ENCODE data around the gene NBPF11. TPM values are rescaled to one million over a fixed set of nuclear protein-coding genes. Genes with fewer than 3 reads are reported as not detected.
"Not testable (repeated sequence)": the region's sequence is repeated elsewhere in the genome, so short reads cannot be mapped to it uniquely, and the experiment has no call there.

NBPF11 gene
- total RNA-seq, 2 donors from 2014 or later = 8.5 to 12.3 TPM

DNA sequence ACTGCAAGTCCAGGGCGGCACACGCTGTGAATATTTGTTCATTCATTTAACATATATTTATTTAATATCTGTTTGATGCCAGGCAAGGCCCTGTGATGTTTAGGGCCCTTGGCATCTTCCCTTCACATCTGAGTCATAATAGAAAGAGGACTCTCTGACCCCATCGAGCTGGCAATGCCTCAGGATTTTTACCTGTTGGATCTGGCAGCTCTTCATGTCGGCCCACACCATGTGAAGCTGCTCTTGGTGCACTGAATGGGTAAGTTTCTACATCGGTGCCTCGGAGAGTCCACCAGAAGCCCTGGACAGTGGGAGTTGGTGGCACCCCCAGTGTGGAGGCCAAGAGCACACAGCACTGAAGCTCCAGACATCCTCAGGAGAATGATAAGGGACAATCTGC is 8.9 kb downstream of the NBPF11 start:
- H3K9me3 ChIP-seq; H3K4me1 ChIP-seq (ENCODE audit: control insufficient read depth in 1 of 2, low read depth in 2 of 2); H3K27me3 ChIP-seq (replicated peaks; ENCODE audit: insufficient read depth); H3K4me3 ChIP-seq; H3K36me3 ChIP-seq; H3K27ac ChIP-seq; DNase-seq (ENCODE audit: low spot score); ATAC-seq (ENCODE audit: insufficient number of reproducible peaks, low FRiP score, low read depth): not testable (repeated sequence)

DNA sequence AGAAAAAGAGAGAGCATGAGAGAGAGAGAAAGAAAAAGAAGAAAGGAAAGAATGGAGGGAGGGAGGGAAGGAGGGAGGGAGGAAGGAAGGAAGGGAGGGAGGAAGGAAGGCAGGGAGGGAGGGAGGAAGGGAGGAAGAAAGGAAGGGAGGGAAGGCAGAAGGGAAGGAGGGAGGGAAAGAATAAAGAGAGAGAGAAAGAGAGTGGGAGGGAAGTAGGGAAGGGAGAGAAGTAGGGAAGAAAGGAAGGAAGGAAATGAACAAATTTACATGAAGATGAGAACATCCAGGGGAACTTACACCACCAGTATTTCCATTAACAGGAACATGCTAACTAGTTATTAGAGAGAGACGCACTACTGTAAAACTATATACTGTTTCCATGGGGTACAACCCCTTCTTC is 10.1 kb downstream of the NBPF11 start:
- not testable (repeated sequence) for ATAC-seq (ENCODE audit: insufficient number of reproducible peaks, low FRiP score, low read depth); H3K4me1 ChIP-seq (ENCODE audit: control insufficient read depth in 1 of 2, low read depth in 2 of 2); H3K36me3 ChIP-seq; DNase-seq (ENCODE audit: low spot score); H3K27ac ChIP-seq; H3K27me3 ChIP-seq (replicated peaks; ENCODE audit: insufficient read depth); H3K4me3 ChIP-seq; H3K9me3 ChIP-seq

DNA sequence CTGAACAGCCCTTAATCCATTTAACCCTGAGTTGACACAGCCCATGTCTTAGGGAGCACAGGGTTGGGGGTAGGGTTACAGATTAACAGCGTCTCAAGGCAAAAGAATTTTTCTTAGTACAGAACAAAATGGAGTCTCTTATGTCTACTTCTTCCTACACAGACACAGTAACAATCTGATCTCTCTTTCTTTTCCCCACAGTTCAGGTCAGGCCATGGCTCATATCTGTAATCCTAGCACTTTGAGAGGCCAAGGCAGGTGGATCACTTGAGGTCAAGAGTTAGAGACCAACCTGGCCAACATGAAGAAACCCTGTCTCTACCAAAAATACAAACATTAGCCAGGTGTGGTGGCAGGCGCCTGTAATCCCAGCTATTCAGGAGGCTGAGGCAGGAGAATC is 13.5 kb downstream of the NBPF11 start:
- DNase-seq (ENCODE audit: low spot score); H3K36me3 ChIP-seq; H3K4me1 ChIP-seq (ENCODE audit: control insufficient read depth in 1 of 2, low read depth in 2 of 2); H3K4me3 ChIP-seq; H3K27ac ChIP-seq; H3K9me3 ChIP-seq; H3K27me3 ChIP-seq (replicated peaks; ENCODE audit: insufficient read depth); ATAC-seq (ENCODE audit: insufficient number of reproducible peaks, low FRiP score, low read depth): not testable (repeated sequence)

DNA sequence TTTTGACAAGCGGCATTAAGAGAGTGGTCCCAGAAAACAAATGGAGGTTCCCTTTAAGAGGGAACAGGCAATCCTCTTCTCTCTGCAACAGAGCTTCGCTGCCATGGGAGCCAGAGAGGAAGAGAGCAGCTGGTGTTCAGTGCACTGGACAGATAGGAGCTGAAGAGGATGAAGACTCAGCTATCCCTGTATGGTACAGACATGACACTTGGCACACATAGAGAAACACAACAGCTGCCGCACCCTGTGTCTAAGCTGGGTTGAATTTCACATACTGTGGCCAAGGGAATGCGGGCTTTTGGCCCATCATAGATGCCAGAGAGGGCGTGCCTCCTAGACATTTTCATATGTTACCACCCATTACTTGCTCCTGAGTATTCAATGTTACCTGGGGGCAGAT is 29.7 kb downstream of the NBPF11 start:
- not testable (repeated sequence) for H3K27ac ChIP-seq; DNase-seq (ENCODE audit: low spot score); H3K4me3 ChIP-seq

DNA sequence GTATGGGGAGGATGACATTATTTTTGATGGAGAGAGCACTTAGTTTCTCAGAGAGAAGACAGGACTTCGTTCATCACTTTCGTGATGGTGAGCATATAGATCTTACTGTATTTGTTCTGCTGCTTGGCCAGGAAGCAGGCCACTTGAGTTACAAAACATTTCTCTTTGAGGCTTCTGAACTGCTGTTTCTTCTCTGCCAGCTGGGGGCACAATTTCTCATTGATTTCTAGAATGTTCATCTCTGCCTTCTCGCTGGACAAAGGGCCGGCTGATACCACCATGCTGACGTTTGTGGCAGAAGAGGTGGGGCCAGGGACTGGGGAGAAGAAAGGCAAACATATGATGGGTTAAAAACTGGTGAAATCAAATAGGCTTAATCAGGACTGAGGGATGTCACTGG is 31.7 kb downstream of the NBPF11 start:
- not testable (repeated sequence) for ATAC-seq (ENCODE audit: insufficient number of reproducible peaks, low FRiP score, low read depth); H3K27me3 ChIP-seq (replicated peaks; ENCODE audit: insufficient read depth); DNase-seq (ENCODE audit: low spot score); H3K36me3 ChIP-seq; H3K4me3 ChIP-seq; H3K27ac ChIP-seq; H3K9me3 ChIP-seq; H3K4me1 ChIP-seq (ENCODE audit: control insufficient read depth in 1 of 2, low read depth in 2 of 2)

More for the DNA sequence above, 29.7 kb downstream of the NBPF11 start:
- not testable (repeated sequence) for H3K4me1 ChIP-seq (ENCODE audit: control insufficient read depth in 1 of 2, low read depth in 2 of 2); H3K9me3 ChIP-seq; H3K27me3 ChIP-seq (replicated peaks; ENCODE audit: insufficient read depth); ATAC-seq (ENCODE audit: insufficient number of reproducible peaks, low FRiP score, low read depth); H3K36me3 ChIP-seq

DNA sequence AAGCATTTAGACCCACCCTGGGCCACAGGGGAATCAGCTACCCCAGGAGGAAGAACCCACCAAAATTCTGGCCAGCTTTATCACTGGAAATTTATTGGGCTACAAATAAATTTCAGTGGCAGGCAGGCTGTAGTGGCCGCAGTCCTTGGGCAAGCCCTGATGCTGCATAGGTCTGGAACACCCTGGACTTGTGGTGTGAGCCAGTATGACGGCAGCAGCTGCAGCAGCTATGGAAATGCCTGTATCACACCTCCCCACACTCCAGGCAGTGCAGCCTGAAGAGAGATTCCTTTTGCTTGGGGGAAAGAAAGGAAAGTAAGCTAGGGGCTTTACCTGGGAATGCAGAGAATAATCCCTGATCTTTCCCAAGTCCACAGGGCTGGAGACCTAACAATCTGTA is 56.3 kb downstream of the NBPF11 start:
- H3K27me3 ChIP-seq (replicated peaks; ENCODE audit: insufficient read depth); ATAC-seq (ENCODE audit: insufficient number of reproducible peaks, low FRiP score, low read depth): not testable (repeated sequence)

DNA sequence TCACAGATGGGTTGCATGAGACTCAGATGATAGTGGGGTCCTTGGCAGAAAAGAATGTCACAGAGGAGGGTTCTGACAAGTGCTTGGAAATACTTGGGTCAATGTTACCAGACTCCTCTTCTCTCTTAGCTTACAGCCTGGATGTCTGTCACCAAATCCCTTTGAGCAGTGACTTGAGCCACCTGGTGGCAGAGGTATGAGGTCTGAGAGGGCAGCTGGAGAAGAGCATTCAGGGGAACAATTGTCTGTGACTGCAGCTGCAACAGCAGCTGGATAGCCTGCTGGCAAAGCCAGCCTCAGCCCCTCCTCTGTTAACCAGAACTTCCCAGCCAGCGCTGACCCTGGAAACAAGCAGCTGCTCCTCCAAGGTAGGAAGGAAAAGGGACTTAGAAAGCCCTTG is 65.9 kb downstream of the NBPF11 start:
- H3K9me3 ChIP-seq; DNase-seq (ENCODE audit: low spot score): not testable (repeated sequence)

More for the DNA sequence above, 56.3 kb downstream of the NBPF11 start:
- not testable (repeated sequence) for H3K9me3 ChIP-seq; H3K27ac ChIP-seq; DNase-seq (ENCODE audit: low spot score); H3K4me1 ChIP-seq (ENCODE audit: control insufficient read depth in 1 of 2, low read depth in 2 of 2); H3K4me3 ChIP-seq; H3K36me3 ChIP-seq

DNA sequence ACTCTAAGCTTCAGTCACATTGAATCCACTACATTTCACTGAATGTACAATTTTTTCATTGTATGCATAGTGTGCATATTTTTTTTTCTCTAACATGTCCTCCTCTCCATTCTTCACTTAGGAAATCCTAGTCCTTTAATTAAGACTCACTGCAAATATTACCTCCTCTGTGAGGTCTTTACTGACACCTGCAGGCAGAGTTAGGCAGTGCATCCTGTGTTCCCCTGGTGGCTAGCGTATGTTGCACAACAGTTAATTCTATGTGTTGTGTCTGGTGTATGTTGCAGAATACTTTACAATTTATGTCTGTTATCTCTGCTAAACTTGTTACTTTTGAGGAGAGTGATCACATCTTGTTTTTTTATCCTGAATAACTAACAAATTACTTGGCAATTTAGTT is 70.9 kb downstream of the NBPF11 start:
- not testable (repeated sequence) for H3K27me3 ChIP-seq (replicated peaks; ENCODE audit: insufficient read depth); H3K4me3 ChIP-seq; DNase-seq (ENCODE audit: low spot score); H3K36me3 ChIP-seq; H3K4me1 ChIP-seq (ENCODE audit: control insufficient read depth in 1 of 2, low read depth in 2 of 2); H3K9me3 ChIP-seq; H3K27ac ChIP-seq
- peak; percentile 76 for ATAC-seq (ENCODE audit: insufficient number of reproducible peaks, low FRiP score, low read depth)

More for the DNA sequence above, 65.9 kb downstream of the NBPF11 start:
- H3K4me3 ChIP-seq; H3K27me3 ChIP-seq (replicated peaks; ENCODE audit: insufficient read depth); H3K4me1 ChIP-seq (ENCODE audit: control insufficient read depth in 1 of 2, low read depth in 2 of 2); ATAC-seq (ENCODE audit: insufficient number of reproducible peaks, low FRiP score, low read depth); H3K36me3 ChIP-seq; H3K27ac ChIP-seq: not testable (repeated sequence)

DNA sequence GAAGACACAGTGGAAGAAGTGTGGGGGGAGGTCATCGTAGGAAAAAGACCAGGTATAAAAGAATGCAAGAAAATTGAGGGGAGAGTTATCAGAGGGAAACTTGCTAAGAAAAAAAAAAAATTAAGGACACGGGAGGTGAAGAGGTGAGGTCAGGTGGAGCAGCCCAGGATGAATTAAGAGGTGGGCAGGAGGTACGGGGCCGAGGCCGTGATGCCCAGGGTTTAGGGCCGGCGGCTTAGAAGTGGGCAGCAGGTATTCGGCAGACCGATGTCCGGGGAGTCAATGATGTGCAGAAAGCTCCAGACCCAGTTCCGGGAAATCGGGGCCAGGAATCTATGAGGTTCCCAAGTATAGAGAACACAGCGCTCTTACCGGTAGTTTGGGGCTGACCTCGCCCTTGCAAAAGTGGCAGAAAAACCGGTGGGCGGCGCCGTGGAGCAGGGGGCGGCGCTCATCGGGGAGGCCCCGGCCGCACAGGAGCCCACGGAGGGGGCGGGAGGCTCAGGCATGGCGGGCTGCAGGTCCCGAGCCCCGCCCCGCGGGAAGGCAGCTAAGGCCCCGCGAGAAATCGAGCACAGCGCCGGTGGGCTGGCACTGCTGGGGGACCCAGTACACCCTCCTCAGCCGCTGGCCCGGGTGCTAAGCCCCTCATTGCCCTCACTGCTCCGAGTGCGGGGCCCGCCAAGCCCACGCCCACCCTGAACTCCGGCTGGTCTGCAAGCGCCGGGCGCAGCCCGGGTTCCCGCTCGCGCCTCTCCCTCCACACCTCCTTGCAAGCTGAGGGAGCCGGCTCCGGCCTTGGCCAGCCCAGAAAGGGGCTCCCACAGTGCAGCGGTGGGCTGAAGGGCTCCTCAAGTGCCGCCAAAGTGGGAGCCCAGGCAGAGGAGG is 73.2 kb downstream of the NBPF11 start:
- not testable (repeated sequence) for ATAC-seq (ENCODE audit: insufficient number of reproducible peaks, low FRiP score, low read depth)

DNA sequence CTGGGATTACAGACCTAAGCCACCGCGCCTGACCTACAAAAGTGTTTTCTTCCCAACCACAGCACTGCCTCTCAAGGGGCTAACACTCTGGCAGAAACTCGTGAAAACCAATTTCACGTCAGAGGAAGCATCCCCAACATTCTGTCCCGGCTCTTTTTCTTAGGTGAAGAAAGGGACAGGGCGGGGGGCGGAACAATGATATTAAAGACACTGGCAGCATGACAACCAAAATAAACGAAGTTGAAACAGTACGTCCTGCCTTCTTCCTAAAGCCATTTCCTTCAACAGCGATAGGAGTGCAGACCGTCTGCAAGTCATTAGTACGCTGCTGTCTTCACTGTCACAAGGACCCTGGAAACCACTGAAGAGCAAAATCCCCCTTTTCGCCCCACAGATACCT is 74.0 kb downstream of the NBPF11 start:
- not testable (repeated sequence) for ATAC-seq (ENCODE audit: insufficient number of reproducible peaks, low FRiP score, low read depth); H3K4me3 ChIP-seq; H3K9me3 ChIP-seq; H3K36me3 ChIP-seq; H3K27me3 ChIP-seq (replicated peaks; ENCODE audit: insufficient read depth); H3K27ac ChIP-seq; H3K4me1 ChIP-seq (ENCODE audit: control insufficient read depth in 1 of 2, low read depth in 2 of 2); DNase-seq (ENCODE audit: low spot score)

More for the DNA sequence above, 73.2 kb downstream of the NBPF11 start:
- H3K9me3 ChIP-seq; H3K36me3 ChIP-seq; H3K4me3 ChIP-seq; H3K4me1 ChIP-seq (ENCODE audit: control insufficient read depth in 1 of 2, low read depth in 2 of 2); H3K27me3 ChIP-seq (replicated peaks; ENCODE audit: insufficient read depth); H3K27ac ChIP-seq; DNase-seq (ENCODE audit: low spot score): not testable (repeated sequence)

DNA sequence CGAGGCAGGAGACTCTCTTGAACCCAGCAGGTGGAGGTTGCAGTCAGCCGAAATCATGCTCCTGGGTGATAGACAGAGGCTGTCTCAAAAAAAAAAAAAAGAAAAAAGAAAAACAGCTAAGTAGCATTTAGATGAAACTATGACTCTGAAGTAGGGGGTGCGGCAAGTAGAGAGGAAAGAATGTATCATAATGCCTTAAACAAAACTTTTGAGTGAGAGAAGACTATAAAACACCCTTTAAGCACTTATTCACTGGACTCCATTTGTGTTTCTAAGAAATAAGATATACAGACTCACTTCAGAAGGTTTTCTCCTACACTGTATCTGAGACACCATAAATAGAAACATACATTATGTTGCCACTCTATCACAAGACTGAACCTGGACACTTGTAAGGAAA is 74.6 kb downstream of the NBPF11 start:
- not testable (repeated sequence) for DNase-seq (ENCODE audit: low spot score); H3K27ac ChIP-seq; H3K36me3 ChIP-seq; H3K27me3 ChIP-seq (replicated peaks; ENCODE audit: insufficient read depth); H3K4me3 ChIP-seq; H3K9me3 ChIP-seq; ATAC-seq (ENCODE audit: insufficient number of reproducible peaks, low FRiP score, low read depth); H3K4me1 ChIP-seq (ENCODE audit: control insufficient read depth in 1 of 2, low read depth in 2 of 2)

DNA sequence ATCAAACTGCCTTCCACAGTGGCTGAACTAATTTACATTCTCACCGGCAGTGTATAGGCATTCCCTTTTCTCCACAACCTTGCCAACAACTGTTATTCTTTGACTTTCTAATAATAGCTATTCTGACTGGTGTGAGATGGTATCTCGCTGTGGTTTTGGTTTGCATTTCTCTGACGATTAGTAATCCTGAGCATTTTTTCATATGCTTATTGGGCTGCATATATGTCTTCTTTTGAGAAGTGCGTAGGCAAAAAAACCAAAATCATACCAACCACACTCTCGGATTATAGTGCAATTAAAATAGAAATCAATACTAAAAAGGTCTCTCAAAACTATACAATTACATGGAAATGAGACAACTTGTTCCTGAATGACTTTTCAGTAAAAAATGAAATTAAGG is 78.7 kb downstream of the NBPF11 start:
- ATAC-seq (ENCODE audit: insufficient number of reproducible peaks, low FRiP score, low read depth); H3K36me3 ChIP-seq; H3K4me3 ChIP-seq; H3K9me3 ChIP-seq; H3K27me3 ChIP-seq (replicated peaks; ENCODE audit: insufficient read depth); H3K27ac ChIP-seq; H3K4me1 ChIP-seq (ENCODE audit: control insufficient read depth in 1 of 2, low read depth in 2 of 2); DNase-seq (ENCODE audit: low spot score): not testable (repeated sequence)

DNA sequence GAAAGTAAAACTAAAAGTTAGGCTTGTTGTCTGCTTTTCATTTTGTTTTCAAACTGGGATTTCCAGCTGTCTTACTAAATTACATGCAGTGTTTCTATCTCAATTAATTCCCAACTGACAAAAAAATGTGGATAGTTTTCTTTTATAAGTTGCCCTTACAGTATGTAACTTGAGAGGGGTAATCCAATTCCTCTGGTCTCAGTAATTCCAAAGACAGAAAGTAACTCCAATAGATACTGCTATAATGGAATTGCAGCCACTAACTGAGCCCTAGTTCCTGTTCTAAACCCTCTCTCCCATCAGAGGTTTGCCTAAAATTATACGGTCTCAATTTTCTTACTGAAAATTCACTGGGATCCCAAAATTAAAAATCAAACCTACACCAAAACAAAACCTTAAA is 83.5 kb downstream of the NBPF11 start:
- H3K27me3 ChIP-seq (replicated peaks; ENCODE audit: insufficient read depth); H3K4me1 ChIP-seq (ENCODE audit: control insufficient read depth in 1 of 2, low read depth in 2 of 2); H3K4me3 ChIP-seq; H3K36me3 ChIP-seq; H3K9me3 ChIP-seq; H3K27ac ChIP-seq; DNase-seq (ENCODE audit: low spot score); ATAC-seq (ENCODE audit: insufficient number of reproducible peaks, low FRiP score, low read depth): not testable (repeated sequence)

Measured in thoracic aorta (tissue), 2 donors.